GF-D8 (cell line): ENCODE results near the gene TUBD1.
"Not testable (repeated sequence)": the region's sequence is repeated elsewhere in the genome, so short reads cannot be mapped to it uniquely, and the experiment has no call there.

Experiments used
- DNase-seq: peaks from one replicate; lab custom pipeline; 2025; lab: John Stamatoyannopoulos, UW

Gene TUBD1

DNA sequence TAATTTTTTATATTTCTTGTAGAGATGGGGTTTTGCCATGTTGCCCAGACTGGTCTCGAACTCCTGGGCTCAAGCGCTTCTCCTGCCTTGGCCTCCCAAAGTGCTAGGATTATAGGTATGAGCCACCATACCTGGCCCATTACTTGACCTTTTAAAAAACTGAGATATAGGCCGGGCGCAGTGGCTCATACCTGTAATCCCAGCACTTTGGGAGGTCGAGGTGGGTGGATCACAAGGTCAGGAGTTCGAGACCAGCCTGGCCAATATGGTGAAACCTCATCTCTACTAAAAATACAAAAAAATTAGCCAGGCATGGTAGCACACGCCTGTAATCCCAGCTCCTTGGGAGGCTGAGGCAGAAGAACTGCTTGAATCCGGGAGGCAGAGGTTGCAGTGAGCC, 19.3 kb downstream of the TUBD1 start:
- DNase-seq = not testable (repeated sequence)

GRCh38 chr17:59872351-59872750, 20.4 kb downstream of the TUBD1 start:
- DNase-seq = no peak

DNA sequence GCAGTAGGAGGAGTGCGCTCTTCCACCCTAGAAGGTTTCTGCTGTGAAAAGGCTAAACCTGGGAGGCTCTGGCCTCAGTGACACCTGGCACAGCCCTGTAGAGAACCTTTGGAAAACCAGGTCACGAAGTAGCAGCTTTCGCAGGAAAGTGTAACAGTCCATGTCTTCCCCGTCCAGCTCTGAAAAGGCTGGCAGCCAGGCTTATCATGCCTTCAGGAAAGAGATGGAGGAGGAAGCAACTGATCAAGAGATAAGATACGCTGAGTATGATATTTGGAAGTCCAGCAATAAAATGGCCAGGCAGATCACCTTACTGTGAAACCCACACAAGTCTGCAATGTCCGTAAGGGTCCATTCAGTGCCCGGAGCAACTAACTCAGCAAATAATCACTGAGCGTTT, 22.3 kb downstream of the TUBD1 start:
- no peak for DNase-seq

GRCh38 chr17:59869941-59870218, 22.9 kb downstream of the TUBD1 start:
- DNase-seq = no peak

DNA sequence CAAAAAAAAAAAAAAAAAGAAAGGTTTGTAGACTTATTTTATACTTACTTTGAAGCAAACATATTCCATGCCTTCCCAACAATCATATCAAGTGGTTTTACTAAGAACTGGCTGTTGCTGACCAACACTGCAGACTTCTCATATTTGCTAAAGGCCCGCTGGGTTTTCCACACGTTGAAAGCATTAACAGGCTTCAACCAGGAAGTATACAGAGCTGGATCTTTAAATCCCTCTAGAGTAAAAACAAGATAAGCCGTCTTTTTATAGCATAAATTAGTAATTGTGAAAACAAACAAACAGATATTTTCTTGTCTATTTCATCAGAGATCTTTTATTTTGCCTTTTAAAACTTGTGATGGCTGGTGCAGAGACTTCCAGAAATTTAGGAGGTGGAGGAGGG, 29.1 kb downstream of the TUBD1 start:
- DNase-seq = no peak

DNA sequence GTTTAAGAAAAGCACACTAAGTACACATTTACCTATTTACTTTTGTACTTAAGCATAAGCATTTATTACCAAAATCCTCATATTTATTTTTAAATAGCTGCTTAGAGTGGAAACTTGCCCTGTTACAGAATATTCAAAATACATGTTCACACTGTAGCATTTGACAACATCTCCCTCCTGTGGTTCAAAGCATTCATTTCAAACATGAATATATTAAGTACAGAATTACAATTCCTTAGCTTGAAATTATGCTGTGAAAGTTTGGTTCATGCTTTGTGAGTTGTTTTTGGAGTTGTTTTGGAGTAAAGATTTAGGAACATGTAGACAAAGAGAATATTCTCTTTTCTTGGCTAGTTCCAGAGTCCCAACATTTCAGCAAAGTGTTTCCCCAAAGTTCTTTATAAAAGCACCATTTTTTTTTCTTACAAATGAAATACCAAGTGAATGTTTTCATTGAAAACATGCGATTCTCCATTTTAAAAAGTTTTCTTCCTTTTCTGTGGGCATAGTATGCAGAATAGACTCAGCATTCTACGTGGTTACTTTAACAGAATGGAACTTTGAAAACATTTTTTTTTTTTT, 33.2 kb downstream of the TUBD1 start:
- DNase-seq = peak; percentile 14

DNA sequence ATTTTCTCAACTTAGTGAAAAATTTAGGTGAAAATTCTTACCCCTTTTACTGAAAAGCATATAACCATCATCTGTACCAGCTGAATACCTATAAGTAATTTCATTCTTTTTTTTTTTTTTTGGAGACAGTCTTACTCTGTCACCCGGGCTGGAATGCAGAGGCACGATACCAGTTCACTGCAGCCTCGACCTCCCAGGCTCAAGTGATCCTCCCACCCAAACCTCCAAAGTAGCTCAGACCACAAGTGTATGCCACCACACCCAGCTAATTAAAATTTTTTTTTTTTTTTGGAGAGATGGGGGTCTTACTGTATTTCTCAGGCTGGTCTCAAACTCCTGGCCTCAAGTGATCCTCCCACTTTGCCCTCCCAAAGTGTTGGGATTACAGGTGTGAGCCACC, 33.8 kb downstream of the TUBD1 start:
- DNase-seq = no peak

GRCh38 chr17:59858167-59858816, 34.5 kb downstream of the TUBD1 start:
- DNase-seq = no peak

DNA sequence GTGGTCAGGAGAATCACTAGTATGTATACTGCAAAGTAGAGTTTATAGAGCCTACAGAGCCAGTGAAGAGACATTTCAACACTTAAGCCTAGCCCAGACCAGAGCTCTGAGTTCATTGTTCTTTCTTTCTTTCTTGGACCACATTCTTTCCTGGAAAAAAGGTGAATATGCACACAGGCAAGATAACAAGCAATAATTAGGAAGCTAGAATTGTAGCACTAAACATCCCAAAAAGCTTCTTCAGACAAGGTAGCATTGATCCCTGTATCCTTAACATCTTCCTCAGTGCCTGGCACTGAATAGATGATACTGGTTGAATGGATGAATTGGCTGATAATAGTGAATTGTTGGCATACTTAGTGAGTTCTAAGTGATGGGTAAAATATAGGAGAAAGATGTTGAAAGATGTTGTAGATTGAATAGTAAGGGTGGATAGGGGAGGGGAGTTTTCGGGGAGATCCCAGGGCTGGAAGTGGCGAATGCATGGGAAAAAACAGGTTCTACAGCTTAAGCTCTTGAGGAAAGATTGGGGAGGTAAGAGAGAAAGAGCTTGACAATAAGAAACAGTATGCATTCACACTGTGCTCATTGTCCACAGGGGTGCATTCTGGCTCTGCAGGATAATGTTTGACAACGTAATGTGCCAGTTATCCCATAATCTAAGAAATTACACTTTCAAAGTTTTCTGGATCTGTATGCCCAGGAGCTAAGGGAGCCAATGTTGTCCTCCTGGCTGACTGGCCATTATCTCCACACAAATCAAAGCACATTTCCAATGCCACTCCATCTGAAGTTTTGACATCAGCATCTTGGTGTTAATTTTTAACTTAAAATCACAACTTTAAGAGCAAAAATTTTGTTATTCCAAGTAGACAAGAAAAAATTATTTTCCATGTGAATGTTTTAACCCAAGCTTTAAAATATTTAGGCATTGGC, 35.6 kb downstream of the TUBD1 start:
- DNase-seq = no peak

GRCh38 chr17:59853919-59854729, 38.6 kb downstream of the TUBD1 start:
- not testable (repeated sequence) for DNase-seq

- no peak for DNase-seq
These were observed 39.4 kb downstream of the TUBD1 start for GRCh38 chr17:59853168-59853918.

GRCh38 chr17:59852847-59853167, 39.9 kb downstream of the TUBD1 start:
- not testable (repeated sequence) for DNase-seq

GRCh38 chr17:59851439-59852375, 41.0 kb downstream of the TUBD1 start:
- DNase-seq = no peak

- DNase-seq = not testable (repeated sequence)
These were observed 42.4 kb downstream of the TUBD1 start for GRCh38 chr17:59850311-59850710.

DNA sequence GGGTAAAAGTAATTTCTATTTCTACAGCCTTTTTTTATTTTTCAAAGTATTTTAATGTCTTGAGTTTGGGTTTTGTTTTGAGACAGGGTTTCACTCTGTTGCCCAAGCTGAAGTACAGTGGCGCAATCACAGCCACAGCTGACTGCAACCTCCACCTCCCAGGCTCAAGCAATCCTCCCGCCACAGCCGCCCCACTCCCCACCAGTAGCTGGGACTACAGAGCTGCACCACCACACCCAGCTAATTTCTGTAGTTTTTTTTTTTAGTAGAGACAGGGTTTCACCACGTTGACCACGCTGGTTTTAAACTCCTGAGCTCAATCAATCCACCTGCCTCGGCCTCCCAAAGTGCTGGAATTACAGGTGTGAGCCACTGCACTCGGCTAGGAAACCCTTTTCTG, 44.0 kb downstream of the TUBD1 start:
- DNase-seq = peak; percentile 63

DNA sequence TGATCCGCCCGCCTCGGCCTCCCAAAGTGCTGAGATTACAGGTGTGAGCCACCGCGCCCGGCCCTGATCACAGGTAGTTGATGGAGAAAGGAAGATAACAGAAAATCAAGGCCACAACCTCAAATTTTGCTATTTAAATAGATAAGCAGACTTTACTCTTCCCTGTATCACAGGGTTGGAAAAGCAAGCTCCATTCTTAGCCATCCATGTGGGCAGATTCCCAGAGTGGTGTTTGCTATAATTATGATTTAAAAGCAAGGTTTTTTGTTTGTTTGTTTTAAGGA, 44.4 kb downstream of the TUBD1 start:
- no peak for DNase-seq

- no peak for DNase-seq
These were observed 46.2 kb downstream of the TUBD1 start for GRCh38 chr17:59846394-59847165.

GRCh38 chr17:59845595-59846393, 46.9 kb downstream of the TUBD1 start:
- DNase-seq = peak; percentile 9

DNA sequence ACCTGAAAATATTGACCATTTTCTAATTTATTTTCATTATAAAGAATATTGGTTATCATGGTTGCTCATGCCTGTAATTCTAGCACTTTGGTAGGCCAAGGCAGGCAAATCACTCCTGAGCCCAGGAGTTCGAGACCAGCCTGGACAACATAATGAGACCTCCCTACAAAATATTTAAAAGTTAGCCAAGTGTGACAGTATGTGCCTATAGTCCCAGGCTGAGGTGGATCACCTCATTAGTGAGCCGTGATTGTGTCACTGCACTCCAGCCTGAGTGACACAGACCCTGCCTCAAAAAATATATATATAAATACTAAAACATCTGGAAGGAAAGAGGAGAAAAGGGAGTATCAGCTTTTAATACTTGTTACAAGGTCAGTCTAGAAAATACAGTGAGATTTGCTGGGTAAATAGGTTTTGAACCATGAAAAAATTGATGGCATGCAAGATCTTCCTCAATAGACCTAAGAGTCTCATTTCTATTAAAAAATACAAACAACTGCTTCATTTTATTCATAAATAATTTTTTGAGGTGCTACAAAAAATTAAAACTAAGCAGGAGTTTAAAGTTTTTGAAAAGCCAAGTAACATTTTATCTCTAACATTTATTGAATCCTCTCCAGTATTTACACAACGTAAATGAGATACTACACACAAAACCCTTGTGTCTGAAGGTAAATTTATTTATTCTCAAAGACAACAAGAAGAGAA, 47.7 kb downstream of the TUBD1 start:
- no peak for DNase-seq
